GM18873 (cell line): ENCODE data around the gene BHLHA15.
A peak's percentile ranks its signal among the peaks of the same experiment; 100 is the strongest.

Experiments used
- ATAC-seq: cut with Tn5 transposase; IDR thresholded peaks from one replicate; pipeline ENCODE4 v1.9.1; 2021; ENCODE audit warnings: mild to moderate bottlenecking, moderate library complexity, moderate number of reproducible peaks; ENCODE audit not compliant: unreplicated experiment, low FRiP score

The BHLHA15 gene

DNA sequence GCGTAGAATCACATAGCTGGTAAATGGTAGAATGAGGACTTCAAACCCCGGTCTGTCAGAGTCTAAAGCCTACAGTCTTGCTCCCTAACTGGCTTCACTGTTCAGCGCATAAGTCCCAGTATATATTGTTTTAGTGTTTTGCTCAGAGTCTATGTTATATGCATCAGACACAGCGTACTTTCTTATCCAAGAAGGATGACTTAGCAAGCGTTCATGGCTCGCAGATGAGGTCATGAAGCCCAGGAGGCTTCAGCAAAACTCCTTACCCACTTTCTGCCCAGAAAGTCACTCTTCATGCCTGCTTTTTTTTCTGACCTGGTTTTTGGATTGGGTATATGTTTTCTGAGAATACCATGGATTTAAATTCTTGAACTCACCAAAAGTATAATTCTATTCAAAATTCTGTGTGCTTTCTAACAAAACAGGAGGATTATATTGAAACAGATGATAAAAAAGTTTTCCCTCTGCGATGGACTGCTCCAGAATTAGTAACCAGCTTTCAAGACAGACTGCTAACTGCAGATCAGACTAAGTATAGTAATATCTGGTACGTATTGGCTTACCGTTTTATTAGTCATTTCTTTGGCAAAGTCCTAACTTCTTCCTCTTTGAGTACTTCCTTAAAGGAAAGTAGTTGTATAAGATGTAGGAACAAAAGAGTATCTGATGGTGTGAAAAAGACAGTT lies 24.6 kb upstream of the BHLHA15 start:
- ATAC-seq, result no peak

DNA sequence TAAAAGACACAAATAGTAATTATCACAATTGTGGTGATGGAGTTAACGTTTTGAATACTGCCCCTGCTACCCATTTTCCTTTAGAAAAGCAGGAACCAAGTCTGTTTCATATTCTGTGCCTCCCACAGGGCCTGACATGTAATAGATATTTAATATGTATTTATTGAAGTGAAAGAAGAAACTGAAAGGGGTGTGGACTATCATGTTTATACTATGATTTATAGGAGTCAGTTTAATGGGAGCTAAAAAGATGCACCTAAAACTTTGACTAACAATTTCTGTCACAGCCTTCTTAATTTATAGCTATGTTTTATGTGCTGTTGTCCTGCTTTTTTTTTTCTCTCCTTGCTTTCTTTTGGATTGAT lies 24.1 kb upstream of the BHLHA15 start:
- ATAC-seq, result no peak

DNA sequence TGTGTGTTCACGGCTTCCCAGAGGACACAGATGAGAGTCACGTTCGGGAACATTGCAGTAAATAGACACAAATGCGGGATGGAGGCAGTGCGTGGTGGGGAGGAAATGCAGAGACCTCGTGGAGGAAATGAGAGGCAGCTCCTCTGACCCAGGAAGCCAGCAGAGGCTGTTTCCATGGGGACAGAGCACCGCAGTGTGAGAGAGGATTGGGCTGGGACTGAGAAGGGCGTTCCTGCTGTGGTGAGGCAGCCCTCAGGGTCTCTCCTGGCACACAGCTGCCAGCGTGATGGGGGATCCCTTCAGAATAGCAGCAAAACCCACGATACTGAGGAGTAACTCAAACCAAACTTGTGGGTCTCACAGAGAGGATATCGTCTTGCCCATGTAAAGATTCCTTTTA lies 21.7 kb upstream of the BHLHA15 start:
- ATAC-seq, result no peak

DNA sequence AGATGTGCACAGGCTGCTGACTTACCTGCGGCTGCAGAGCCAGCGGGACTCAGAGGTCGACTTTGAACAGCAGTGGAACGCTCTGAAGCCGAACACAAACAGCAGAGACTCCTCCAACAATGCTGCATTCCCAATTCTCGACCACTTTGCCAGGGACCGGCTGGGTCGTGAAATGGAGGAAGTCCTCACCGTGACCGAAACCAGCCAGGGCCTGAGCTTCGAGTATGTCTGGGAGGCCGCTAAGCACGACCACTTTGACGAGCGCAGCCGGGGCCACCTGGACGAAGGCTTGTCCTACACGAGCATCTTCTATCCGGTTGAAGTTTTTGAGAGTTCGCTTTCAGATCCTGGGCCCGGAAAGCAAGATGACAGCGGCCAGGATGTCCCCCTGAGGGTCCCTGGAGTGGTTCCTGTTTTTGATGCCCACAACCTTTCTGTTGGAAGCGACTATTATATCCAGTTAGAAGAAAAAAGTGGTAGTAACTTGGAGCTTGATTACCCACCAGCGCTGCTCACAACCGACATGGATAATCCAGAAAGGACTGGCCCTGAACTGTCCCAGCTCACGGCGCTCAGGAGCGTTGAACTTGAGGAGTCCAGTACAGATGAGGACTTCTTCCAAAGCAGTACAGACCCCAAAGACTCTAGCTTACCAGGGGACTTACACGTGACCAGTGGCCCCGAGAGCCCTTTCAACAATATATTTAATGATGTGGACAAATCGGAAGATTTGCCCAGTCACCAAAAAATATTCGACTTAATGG lies 19.4 kb upstream of the BHLHA15 start:
- ATAC-seq, result no peak

DNA sequence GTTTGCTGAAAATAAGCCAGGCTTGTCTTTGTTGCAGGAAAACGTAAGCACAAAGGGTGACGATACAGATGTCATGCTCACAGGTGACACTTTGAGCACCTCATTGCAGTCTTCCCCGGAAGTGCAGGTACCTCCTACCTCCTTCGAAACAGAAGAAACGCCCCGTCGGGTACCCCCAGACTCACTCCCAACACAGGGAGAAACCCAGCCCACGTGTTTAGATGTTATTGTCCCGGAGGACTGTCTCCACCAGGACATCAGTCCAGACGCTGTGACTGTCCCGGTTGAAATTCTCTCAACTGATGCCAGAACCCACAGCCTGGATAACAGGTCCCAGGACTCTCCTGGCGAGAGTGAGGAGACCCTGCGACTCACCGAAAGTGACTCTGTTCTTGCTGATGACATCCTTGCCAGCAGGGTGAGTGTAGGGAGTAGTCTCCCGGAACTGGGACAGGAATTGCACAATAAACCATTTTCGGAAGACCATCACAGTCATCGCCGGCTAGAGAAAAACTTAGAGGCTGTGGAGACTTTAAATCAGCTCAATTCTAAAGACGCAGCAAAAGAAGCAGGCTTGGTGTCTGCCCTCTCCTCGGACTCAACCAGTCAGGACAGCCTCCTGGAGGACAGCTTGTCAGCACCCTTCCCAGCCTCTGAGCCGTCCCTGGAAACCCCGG lies 18.3 kb upstream of the BHLHA15 start:
- no peak for ATAC-seq

DNA sequence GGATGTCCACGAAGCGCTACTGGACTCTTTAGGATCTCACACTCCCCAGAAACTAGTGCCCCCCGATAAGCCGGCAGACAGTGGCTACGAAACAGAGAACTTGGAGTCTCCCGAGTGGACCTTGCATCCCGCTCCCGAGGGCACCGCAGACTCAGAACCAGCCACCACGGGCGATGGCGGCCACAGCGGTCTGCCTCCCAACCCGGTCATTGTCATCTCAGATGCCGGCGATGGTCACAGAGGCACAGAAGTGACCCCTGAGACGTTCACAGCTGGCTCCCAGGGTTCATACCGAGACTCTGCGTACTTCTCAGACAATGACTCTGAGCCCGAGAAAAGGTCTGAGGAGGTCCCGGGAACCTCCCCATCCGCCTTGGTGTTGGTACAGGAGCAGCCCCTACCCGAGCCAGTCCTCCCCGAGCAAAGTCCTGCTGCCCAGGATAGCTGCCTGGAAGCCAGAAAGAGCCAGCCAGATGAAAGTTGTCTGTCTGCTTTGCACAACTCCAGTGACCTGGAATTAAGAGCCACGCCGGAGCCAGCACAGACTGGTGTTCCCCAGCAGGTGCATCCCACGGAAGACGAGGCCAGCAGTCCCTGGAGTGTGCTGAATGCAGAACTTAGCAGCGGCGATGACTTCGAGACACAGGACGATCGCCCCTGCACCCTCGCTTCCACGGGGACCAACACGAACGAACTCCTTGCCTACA lies 17.6 kb upstream of the BHLHA15 start:
- ATAC-seq, result no peak

DNA sequence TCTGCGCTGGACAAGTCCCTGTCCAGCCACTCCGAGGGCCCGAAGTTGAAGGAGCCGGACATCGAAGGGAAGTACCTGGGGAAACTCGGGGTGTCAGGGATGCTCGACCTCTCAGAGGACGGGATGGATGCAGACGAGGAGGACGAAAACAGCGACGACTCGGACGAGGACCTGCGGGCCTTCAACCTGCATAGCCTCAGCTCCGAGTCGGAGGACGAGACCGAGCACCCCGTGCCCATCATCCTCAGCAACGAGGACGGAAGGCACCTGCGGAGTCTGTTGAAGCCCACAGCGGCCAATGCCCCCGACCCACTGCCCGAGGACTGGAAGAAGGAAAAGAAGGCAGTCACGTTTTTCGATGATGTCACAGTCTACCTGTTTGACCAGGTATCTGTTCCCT lies 17.1 kb upstream of the BHLHA15 start:
- ATAC-seq, result no peak

DNA sequence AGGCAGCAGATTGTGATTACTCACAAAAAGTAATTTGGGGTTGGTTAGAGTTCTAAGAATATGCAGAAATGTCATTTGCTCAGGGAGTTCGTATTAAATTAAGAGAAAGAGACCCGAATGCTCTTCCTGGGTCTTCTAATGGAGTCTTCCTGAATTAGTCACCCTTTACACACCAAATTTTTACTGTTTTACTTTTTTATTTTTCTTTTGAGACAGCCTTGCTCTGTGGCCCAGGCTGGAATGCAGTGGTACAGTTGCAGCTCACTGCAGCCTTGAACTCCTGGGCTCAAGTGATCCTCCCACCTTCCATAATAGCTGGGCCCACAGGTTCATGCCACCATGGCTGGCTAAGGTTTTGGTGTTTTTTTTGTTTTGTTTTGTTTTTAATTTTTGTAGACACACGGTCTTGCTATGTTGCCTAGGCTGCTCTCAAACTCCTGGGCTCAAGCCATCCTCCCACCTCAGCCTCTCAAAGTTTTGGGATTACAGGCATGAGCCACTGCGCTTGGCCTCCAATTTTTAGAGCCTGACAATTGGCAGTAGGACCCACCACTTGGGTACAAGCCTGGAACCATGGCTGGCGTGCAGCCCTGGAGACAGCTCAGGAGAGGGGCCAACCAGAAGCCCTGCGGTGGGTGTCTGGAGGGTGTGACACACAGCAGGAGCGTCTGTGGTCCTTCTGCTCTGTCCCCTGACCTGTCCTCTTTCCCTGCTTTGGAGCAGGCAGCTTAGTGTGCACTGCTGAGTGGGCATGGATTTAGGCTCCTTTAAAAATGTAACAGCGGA lies 16.4 kb upstream of the BHLHA15 start:
- no peak for ATAC-seq

DNA sequence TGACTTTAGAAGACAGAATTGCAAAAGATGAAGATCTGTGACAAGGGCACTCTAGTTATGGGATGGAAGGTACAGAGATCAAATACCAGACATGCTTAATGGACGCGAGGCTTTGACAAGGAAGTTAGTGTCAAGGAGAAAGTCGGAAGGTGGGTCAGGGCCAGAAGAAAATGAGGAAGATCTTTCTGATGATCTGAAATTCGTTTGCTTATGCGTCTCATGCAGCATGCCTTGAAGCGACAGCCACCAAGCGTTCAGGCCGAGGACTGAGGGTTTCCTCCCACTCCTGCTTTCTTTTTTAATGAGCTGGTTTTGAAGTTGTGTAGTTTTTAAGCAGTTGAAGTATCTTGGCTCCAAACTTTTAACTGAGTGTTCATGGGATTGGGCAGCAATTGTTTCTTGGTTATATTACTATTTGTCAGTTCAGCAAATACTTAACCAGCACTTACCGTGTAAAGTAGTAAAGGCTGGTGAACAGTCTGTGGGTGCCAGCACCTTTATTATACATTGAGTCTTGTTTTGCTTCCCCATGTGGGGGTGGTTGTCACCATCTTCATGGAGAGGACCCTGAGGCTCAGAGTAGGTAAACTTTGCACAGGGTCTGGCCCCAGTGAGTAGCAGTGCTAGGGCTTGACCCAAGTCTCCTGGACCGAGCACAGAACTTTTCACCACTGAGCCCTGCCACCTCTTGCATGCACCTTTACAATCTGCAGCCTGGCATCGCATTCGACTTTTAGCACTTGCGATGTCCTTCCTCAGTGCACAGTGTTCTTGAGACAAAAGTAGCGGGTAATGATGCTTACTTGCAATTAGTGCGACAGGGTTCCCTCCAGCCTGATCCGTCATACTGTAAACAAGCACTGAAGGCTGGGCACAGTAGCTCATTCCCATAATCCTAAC lies 14.3 kb upstream of the BHLHA15 start:
- no peak for ATAC-seq

DNA sequence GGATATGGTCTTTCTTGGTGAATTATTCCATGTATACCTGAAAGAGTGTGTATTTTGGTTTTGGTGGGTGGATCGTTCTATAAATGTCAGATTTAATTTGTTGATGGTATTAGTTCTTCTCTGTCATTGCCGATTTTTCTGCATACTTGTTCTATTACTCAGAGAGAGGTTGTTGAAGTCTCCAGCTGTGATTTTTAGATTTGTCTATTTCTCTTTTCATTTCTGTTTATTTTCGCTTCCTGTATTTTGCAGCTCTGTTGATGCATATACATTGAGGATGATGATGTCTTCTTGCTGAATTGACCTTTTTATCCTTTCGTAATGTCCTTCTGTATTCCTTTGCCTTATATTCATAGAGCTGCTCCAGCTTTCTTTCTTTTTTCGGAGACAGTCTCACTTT lies 12.1 kb upstream of the BHLHA15 start:
- ATAC-seq, result no peak

DNA sequence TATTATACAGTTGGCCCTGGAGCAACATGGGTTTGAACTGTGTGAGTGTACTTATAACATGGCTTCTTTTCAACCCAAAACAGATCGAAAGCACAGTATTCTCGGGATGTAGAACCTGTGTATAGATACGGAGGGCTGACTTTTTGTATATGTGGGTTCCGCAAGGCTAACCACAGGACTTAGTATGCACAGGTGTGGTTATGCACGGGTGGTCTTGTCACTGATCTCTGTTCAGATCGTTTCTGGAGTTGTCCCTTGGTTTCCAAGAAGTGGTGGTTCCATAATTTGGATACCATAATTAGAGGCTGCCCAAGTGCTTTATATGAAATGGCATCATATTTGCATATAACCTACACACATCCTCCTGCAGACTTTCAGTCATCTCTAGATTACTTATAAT lies 10.9 kb upstream of the BHLHA15 start:
- ATAC-seq, result peak; percentile 35

DNA sequence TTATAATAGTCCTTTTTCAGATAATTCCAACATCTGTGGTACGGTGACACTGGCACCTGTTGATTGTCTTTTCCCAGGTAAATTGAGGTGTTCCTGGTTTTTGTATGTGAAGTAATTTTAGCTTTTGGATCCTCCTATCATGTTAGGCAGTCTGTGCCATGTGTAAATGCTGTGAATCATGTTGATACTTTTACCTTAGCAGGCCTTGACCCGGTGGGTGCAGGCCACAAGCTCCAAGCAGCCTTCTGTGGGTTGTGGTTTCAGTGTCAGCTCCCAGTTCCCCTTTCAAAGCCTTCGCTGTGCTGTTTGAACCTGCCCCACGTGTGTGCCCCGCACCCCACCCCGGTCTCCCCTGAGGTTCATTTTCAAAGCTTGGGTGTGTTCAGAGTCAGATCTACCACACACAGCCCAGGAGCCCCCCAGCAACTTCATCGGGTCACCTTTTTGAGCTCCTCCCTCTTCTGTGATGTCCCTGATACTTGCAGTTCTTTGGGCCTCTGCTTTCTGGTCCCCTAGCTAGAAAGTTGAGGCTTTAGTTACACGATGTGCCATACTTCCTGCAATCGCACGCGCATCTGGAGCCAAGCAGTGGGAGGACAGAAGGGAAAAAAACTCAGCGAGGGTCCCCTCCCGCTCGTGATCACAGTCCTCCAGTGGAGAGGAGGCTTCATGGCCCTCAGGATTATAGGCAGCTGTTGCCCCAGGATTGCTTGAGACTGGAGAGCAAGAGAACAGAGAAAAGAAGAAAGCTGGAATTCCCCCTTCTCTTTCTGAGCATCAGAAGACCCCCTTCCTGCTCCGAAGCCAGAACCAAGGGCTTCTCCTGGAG lies 8.7 kb upstream of the BHLHA15 start:
- peak; percentile 87 for ATAC-seq

DNA sequence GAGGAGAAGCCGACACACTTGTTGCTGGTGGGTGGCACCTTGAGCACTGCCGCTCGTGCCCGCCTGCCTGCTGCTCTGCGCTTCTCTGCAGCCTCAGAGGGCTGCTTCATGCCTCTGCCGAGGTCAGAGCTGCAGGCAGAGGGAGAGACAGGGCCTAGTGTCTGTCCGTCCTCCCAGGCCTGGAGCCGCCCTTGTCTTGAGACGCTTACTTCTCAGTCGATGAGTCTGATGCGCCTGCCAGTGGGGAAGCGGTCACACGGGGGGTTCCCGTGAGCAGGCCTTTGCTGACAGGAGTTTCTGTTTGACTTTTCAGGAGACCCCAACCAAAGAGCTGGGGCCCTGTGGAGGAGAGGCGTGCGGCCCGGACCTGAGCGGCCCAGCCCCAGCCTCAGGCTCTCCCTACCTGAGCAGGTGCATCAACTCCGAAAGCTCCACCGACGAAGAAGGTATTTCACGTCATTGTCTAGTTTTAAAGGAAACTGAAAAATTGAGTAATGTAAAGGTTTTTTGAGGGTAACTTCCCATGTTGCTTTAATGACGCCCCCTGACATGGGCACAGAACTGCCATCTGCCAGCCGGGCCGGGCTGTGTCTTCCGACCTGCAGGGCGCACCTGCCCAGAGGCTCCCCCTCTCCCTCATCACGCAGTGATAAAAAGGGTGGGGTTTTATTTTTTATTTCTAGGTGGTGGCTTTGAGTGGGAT lies 7.8 kb upstream of the BHLHA15 start:
- ATAC-seq, result peak; percentile 29

DNA sequence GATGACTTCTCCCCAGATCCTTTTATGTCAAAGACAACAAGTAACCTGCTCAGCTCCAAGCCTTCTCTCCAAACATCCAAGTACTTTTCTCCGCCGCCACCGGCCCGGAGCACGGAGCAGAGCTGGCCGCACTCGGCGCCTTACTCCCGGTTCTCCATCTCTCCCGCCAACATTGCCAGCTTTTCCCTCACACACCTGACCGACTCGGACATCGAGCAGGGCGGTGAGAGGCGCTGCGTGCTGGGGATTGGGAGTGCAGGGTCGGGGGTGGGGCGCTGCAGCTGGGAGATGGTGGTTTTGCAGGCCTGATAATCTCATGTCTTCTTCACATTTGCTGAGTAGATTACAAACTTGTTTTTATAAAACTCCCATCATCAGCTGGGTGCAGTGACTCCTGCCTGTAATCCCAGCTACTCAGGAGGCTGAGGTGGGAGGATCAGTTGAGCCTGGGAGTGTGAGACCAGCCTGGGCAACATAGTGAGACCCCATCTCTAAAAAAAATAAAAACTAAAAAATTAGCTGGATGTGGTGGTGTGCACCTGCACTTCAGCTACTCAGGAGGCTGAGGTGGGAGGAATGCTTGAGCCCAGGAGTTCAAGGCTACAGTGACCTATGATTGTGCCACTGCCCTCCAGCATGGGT lies 7.2 kb upstream of the BHLHA15 start:
- no peak for ATAC-seq

DNA sequence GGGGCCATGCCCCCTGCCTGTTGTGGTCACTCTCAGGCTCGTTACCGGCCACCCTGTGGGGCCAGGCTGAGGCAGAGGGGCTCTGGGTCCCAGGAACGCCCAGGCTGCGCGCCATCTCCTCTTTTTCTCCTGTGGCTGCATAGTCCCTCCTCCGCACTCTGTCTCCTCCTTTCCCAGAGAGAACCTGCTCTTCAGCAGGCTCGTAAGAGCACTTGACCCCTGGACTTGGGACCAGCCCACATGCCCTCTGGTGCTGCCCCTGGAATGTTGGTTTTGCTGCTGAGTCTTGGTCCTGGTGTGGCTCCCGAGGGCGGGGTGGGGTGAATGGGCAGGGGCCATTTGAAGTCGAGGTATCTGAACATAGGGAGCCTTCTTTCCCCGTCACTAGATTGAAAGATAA lies 6.6 kb upstream of the BHLHA15 start:
- no peak for ATAC-seq

DNA sequence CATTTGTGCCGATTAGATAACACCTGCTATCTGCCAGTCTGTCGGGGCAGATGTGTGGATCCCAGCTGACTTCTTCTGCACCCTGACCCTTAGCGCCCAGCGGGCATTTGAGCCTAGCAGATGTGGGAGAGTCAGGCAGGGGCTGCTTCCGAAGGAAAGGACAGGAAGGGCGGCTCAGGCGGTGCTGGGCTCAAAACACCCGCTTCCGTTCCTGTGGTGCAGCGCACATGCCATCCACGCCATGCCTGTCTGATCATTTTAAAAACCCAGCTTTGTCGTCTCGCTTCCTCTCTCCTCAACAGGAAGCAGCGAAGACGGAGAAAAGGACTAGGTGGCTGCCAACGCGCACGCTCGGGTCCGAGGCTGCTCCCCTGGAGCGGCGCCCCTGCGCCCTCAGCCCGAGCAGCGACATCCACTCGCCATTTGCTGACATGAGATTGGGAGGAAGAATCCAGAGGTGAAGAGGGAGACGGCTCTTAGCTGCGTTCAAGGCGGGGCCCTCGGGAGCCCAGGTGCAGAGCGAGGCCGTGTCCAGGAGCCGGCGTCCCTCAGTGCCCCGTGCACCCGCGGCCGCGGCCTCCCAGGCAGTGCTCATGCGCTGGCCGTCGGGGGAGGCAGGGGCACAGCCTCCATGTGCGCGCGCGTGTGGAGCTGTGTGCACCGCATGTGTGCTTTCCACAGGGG lies 5.9 kb upstream of the BHLHA15 start:
- ATAC-seq, result no peak
